NCI-H526 (cell line): ENCODE results near the gene FARP1.
"Not testable (repeated sequence)": the region's sequence is repeated elsewhere in the genome, so short reads cannot be mapped to it uniquely, and the experiment has no call there.

Experiments
- DNase-seq, 2 experiments: peaks; one replicate each; lab custom pipeline; 2025; lab: John Stamatoyannopoulos, UW

The FARP1 gene

GRCh38 chr13:98396071-98396710, 253.3 kb downstream of the FARP1 start:
- no peak for DNase-seq

GRCh38 chr13:98397221-98397620, 254.3 kb downstream of the FARP1 start:
- DNase-seq = peak in 1 of 2 experiments; percentile 26

DNA sequence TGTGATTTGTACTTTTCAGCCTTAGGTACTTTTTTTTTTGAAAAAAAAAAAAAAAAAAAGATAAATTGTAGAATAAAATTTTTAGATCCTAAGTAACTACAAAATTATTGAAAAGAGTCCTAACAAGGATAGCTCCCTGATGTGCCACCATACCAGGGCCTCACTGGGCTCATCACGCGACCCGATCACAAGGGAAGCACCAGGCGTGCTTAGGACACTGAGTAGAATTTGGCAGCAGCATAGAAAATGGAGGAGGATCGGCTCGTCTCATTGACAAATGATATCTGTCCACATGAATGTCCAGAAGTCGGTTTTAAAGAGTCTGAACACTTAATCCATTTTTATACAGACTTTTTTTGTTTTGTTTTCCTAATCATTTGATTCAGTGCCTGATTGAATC, 255.0 kb downstream of the FARP1 start:
- DNase-seq = no peak

GRCh38 chr13:98398581-98398980, 255.7 kb downstream of the FARP1 start:
- no peak for DNase-seq

DNA sequence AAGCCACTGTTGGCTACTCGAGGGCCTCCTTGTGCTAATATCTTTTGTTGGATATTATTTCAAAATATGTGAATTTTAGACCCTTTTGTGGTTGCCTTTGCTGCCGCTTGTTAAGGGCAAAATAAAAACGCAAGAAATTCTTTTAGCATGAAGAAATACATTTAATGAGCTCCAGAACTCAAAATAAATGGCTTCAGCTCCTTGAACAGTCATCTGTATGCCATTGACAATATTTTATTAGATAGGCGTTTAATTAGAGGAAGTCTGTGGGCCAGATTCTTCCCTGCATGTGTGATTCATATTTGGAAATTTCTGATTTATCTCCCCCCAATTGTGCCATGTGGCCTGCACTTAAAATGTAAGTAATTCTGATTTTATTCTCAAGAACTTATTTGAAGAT, 256.9 kb downstream of the FARP1 start:
- no peak for DNase-seq

DNA sequence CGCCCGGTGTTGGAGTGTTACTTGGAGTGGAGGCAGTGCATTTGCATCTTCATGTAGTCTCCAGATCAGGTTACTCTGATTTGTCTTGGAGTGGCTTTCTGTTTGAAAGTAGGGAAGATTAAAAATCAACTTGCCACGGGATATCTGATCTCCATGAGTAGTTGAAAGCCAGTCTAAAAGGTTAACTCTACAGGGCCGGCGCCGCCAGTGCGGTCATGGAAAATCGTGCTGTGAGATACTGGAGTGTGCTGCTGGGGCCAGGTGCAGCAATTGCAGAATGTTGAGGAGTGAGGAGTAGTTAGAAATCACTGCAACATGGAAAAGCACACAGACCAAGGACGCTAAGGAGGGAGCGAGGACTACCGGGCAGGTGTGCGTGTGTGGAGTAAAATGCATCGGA, 259.0 kb downstream of the FARP1 start:
- no peak for DNase-seq

DNA sequence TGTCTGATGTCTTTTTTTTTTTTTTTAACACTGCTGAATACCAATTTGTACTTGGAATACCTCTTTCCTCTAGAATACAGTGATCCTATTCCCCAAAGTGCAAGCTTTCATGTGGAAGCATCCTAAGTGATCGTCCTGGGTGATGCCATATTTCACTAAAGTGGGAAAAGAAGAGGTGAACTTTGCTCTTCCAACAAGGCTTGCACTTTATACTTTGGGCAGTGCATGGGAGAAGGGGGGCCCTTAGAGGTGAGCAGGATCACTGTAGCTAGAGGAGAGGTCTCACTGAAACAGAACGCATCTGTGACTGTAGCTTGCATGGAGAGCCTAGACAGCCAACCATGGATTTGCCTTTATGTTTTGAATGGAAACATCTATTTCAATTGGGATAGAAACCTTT, 260.2 kb downstream of the FARP1 start:
- no peak for DNase-seq

GRCh38 chr13:98405107-98405571, 262.2 kb downstream of the FARP1 start:
- DNase-seq = peak in 1 of 2 experiments; percentile 29

DNA sequence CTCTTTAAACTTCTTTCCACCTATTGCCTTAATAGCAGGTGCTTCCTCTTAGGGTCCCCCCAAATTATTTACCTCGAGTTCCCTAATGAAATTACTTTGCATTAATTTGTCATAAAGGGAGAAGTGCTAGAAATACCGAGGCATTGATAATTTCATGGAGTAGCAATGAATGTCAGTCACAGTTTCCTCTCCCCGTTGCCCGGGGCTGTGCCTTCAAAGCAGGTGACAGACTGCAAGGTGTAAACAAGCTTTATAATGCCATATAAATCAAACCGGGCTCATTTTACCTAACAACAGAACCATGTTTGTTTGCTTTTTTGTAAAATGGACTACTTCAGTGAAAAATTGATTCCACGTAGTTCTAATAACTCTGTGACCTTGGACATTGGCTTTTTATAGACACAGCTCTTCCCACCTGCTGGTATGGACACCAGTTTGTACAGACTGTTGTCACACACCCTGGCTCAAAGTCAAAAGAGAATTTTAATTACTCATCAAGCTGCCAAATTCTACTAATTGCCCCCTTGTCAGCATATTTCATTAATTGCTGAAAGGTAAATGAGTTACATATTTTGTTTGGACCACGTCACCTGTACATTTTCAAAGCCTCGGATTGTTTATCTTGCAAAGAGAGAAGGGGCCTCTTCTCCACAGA, 262.9 kb downstream of the FARP1 start:
- no peak for DNase-seq

DNA sequence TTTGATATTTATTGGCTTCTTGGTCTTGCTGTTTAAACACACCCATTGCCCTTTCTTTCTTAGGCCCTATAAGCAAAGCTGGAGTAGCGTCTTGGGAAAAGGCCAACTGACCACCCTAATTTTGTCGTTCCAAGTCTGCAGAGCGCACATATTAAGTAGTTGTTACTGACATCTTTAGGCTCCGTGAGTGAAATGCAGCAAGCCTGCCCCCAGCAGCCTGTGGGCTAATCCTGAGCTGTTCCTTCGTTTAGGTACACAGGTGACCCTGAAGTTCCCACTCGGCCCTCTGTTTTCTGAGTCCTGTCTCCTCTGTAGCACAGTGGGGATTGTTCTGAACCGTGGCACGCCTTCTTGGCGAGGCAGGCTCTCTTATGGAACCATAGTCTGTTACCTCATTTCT, 263.5 kb downstream of the FARP1 start:
- no peak for DNase-seq

DNA sequence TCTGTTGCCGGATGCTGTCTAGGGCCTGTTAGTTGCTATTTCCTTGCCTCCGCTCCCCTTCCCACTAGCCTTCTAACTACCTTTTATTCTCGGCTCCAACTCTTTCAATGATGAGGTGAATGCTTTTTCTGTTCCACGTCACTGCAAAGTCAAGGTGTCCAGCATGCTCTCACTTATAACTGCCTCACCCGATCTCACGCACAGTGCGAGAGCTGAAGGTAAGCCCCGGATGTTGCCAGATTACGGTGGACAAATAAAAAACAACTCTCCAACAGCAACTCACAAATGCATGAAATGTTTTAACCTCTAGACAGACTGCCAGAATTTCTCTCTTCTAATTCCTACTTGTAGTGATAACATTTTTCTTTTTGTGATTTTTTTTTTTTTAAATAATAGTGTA, 264.1 kb downstream of the FARP1 start:
- no peak for DNase-seq

DNA sequence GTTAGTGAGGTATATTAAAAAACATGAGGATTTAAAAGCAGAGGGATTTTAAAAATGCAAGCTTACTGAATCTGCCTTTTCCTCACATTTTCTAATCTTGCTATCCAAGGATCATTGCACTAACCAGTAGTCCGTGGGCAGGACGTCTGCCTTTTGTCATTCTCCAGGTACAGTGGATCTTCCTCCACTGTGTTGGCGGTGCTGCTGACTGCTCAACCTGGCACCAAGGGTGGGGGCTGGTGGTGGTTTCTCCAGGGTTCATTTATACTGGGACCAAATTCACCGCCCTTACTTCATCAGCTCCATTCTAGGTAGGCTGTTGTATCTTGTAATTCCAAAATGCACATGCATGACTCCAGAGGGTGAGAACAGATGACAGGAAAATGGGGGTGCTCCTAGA, 264.7 kb downstream of the FARP1 start:
- no peak for DNase-seq

- no peak for DNase-seq
Observed at GRCh38 chr13:98409281-98409680, 266.4 kb downstream of the FARP1 start.

- DNase-seq = no peak
Observed at GRCh38 chr13:98410612-98411011, 267.7 kb downstream of the FARP1 start.

DNA sequence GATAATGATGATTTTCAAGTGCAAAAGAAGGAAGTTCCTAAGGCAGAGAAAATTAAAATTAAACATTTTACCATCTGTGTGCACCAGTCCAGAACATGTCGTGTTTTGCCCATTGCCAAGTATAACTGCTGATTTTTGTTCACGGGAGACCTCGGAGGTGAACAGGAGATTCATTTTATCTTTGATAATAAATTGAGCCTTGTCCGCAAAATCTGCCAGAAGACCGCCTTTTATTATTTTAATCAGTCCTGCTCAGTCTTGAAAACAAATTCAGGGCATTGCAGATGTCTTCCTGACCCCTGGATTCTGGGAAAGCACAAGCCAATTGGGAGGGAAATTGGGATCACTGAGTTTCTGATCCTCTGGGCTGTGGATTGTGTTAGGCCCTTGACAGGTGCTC, 268.1 kb downstream of the FARP1 start:
- no peak for DNase-seq

DNA sequence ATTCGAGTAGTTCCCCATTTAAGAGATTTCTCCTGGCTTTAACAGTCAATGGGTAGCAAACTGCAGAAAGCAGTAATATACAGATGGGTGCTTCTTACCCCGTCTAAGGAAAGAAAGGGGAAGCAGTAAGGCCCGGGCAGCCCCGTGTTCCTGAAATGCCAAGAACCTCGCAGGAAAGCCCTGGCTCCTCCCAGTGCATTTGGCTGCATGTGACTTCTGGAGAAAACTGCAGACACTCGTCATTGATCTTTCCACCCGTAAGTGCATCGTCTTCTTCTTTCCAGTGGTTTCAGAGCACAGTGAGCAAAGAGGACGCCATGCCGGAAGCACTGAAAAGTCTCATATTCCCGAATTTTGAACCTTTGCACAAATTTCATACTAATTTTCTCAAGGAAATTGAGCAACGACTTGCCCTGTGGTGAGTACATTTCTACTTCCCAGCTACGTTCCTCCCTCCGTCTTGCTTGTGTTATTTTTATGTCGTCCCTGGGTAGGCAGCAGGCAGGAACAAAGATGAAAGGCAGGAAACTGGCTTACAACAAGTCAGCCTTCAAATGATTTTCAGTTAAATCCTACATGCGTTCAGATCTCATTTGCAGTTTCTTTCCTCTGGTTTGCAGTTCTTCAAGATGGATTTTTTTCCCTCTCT, 268.8 kb downstream of the FARP1 start:
- DNase-seq = no peak

GRCh38 chr13:98413278-98413677, 270.4 kb downstream of the FARP1 start:
- DNase-seq = not testable (repeated sequence)

DNA sequence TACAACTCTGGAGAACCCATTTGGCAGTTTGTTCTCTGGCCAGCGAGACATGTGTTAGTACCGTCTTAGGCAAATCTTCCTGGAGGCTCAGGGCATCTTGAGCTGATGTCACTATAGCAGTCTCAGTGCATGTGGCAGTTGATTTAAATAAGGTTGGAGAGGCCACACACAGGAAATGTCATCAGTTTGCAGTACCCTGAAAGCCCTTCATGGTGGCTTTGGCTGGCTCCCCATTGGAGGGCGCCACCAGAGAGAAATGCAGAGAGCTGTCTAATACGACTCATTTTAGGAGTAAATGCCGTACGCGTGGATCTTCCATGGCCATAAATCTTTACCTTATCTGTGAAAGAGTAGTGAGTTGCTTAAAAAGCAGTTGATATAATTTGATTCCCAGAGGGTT, 270.9 kb downstream of the FARP1 start:
- DNase-seq = no peak

- no peak for DNase-seq
Observed at GRCh38 chr13:98415326-98416070, 272.6 kb downstream of the FARP1 start.

DNA sequence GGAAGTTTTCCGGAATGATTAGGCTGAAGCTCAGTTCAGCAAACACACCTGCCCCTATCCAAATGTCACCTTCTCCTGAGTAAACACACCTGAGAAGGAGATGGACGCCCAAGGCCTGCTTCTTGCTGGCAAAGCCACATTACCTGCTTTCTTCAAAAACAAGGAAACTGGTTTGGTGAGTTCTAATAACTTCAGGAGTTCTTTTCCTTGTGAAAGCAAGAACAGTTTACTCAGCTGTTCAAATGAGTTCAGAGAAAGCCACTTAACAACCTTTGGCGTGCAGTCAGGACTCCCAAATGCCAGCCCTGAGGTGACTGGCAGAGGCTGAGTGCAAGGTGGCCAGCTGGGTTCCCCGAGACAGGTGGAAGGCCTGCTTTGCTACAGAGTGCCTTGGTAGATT, 273.5 kb downstream of the FARP1 start:
- DNase-seq = peak; percentile 27 to 42

- DNase-seq = no peak
Observed at GRCh38 chr13:98419786-98420553, 277.1 kb downstream of the FARP1 start.
